ENCODE data around the gene ADGRG1. TPM values are rescaled to one million over a fixed set of nuclear protein-coding genes. Genes with fewer than 3 reads are reported as not detected.
A peak's percentile ranks its signal among the peaks of the same experiment; 100 is the strongest.

ADGRG1 gene
- total RNA-seq, 1 experiment from 2014 or later = 0.47 TPM

GRCh38 chr16:57598437-57598836, 30.0 kb upstream of the ADGRG1 start:
- Histone ChIP-seq H3K27me3 (replicated peaks) (peaks cover 23% of the 10 kb centered on the region; the same call in 1 of the 2 replicates), H3K36me3 (no peaks in the 10 kb centered on the region), H3K27ac (no peak overlapping the region), H3K4me3 (no peak overlapping the region), H3K9me3 (replicated peaks) (0 out of 2 replicates have a peak, but pooled peaks cover 2% of the 10 kb centered on the region), H3K4me1 (replicated peaks) (no peaks in the 10 kb centered on the region)
- no peak for DNase-seq (ENCODE audit: low read depth in 1 of 2, low spot score in 2 of 2)

- Histone ChIP-seq H3K36me3 (no peaks in the 10 kb centered on the region), H3K4me3 (no peak overlapping the region), H3K9me3 (replicated peaks) (0 out of 2 replicates have a peak, but pooled peaks cover 2% of the 10 kb centered on the region), H3K27ac (no peak overlapping the region), H3K27me3 (replicated peaks) (peaks cover 25% of the 10 kb centered on the region), H3K4me1 (replicated peaks) (no peaks in the 10 kb centered on the region)
- DNase-seq (ENCODE audit: low read depth in 1 of 2, low spot score in 2 of 2) = peak; percentile 14 to 52
Observed at GRCh38 chr16:57600048-57600835, 28.2 kb upstream of the ADGRG1 start.

- H3K36me3 ChIP-seq = no peaks in the 10 kb centered on the region
- H3K9me3 ChIP-seq (replicated peaks) = no peaks in the 10 kb centered on the region
- no peaks in the 10 kb centered on the region for H3K4me1 ChIP-seq (replicated peaks)
- H3K27ac ChIP-seq = no peak overlapping the region
- H3K4me3 ChIP-seq = no peak overlapping the region
- H3K27me3 ChIP-seq (replicated peaks) = peaks cover 27% of the 10 kb centered on the region
- peak in 1 of 2 experiments; percentile 3 for DNase-seq (ENCODE audit: low read depth in 1 of 2, low spot score in 2 of 2)
Observed at GRCh38 chr16:57600952-57601580, 27.4 kb upstream of the ADGRG1 start.

GRCh38 chr16:57601801-57602478, 26.5 kb upstream of the ADGRG1 start:
- Histone ChIP-seq H3K27ac (no peak overlapping the region), H3K4me3 (no peak overlapping the region), H3K27me3 (replicated peaks) (peaks cover 26% of the 10 kb centered on the region), H3K9me3 (replicated peaks) (no peaks in the 10 kb centered on the region), H3K36me3 (no peaks in the 10 kb centered on the region), H3K4me1 (replicated peaks) (no peaks in the 10 kb centered on the region)
- DNase-seq (ENCODE audit: low read depth in 1 of 2, low spot score in 2 of 2) = peak in 1 of 2 experiments; percentile 14

GRCh38 chr16:57603115-57604024, 25.1 kb upstream of the ADGRG1 start:
- peak in 1 of 2 experiments; percentile 28 for DNase-seq (ENCODE audit: low read depth in 1 of 2, low spot score in 2 of 2)
- no peak overlapping the region for H3K4me3 ChIP-seq
- no peak overlapping the region for H3K27ac ChIP-seq
- H3K27me3 ChIP-seq (replicated peaks) = peaks cover 19% of the 10 kb centered on the region
- no peaks in the 10 kb centered on the region for H3K9me3 ChIP-seq (replicated peaks)
- H3K36me3 ChIP-seq = no peaks in the 10 kb centered on the region
- H3K4me1 ChIP-seq (replicated peaks) = no peaks in the 10 kb centered on the region

GRCh38 chr16:57604177-57604576, 24.3 kb upstream of the ADGRG1 start:
- no peak overlapping the region for H3K4me3 ChIP-seq
- DNase-seq (ENCODE audit: low read depth in 1 of 2, low spot score in 2 of 2) = peak in 1 of 2 experiments; percentile 15
- no peaks in the 10 kb centered on the region for H3K36me3 ChIP-seq
- peaks cover 19% of the 10 kb centered on the region for H3K27me3 ChIP-seq (replicated peaks)
- no peak overlapping the region for H3K27ac ChIP-seq
- H3K4me1 ChIP-seq (replicated peaks) = no peaks in the 10 kb centered on the region
- no peaks in the 10 kb centered on the region for H3K9me3 ChIP-seq (replicated peaks)

GRCh38 chr16:57606147-57606846, 22.1 kb upstream of the ADGRG1 start:
- Histone ChIP-seq H3K27ac (no peak overlapping the region), H3K9me3 (replicated peaks) (no peaks in the 10 kb centered on the region), H3K36me3 (no peaks in the 10 kb centered on the region), H3K4me1 (replicated peaks) (peaks cover 9% of the 10 kb centered on the region), H3K27me3 (replicated peaks) (peaks cover 19% of the 10 kb centered on the region), H3K4me3 (no peak overlapping the region)
- DNase-seq (ENCODE audit: low read depth in 1 of 2, low spot score in 2 of 2) = peak in 1 of 2 experiments; percentile 1

- DNase-seq (ENCODE audit: low read depth in 1 of 2, low spot score in 2 of 2) = peak in 1 of 2 experiments; percentile 36
- Histone ChIP-seq H3K36me3 (no peaks in the 10 kb centered on the region), H3K27ac (no peak overlapping the region)
Observed at GRCh38 chr16:57606847-57607501, 21.5 kb upstream of the ADGRG1 start.

GRCh38 chr16:57607676-57608461, 20.6 kb upstream of the ADGRG1 start:
- Histone ChIP-seq H3K36me3 (no peaks in the 10 kb centered on the region), H3K4me1 (replicated peaks) (peaks cover 13% of the 10 kb centered on the region), H3K4me3 (no peak overlapping the region), H3K27ac (no peak overlapping the region), H3K27me3 (replicated peaks) (peaks cover 9% of the 10 kb centered on the region), H3K9me3 (replicated peaks) (no peaks in the 10 kb centered on the region)
- peak in 1 of 2 experiments; percentile 16 for DNase-seq (ENCODE audit: low read depth in 1 of 2, low spot score in 2 of 2)

More at GRCh38 chr16:57606847-57607501, 21.5 kb upstream of the ADGRG1 start:
- Histone ChIP-seq H3K9me3 (replicated peaks) (no peaks in the 10 kb centered on the region), H3K4me3 (no peak overlapping the region), H3K27me3 (replicated peaks) (peaks cover 18% of the 10 kb centered on the region), H3K4me1 (replicated peaks) (peaks cover 13% of the 10 kb centered on the region)

GRCh38 chr16:57608462-57609113, 19.8 kb upstream of the ADGRG1 start:
- Histone ChIP-seq H3K36me3 (no peaks in the 10 kb centered on the region), H3K27me3 (replicated peaks) (peaks cover 3% of the 10 kb centered on the region; the same call in 1 of the 2 replicates), H3K27ac (no peak overlapping the region), H3K4me3 (no peak overlapping the region), H3K9me3 (replicated peaks) (no peaks in the 10 kb centered on the region), H3K4me1 (replicated peaks) (peaks cover 13% of the 10 kb centered on the region)
- DNase-seq (ENCODE audit: low read depth in 1 of 2, low spot score in 2 of 2) = peak in 1 of 2 experiments; percentile 28
